ENCODE data around the gene SYNE4. TPM values are rescaled to one million over a fixed set of nuclear protein-coding genes. Genes with fewer than 3 reads are reported as not detected.

SYNE4 gene, protein sequence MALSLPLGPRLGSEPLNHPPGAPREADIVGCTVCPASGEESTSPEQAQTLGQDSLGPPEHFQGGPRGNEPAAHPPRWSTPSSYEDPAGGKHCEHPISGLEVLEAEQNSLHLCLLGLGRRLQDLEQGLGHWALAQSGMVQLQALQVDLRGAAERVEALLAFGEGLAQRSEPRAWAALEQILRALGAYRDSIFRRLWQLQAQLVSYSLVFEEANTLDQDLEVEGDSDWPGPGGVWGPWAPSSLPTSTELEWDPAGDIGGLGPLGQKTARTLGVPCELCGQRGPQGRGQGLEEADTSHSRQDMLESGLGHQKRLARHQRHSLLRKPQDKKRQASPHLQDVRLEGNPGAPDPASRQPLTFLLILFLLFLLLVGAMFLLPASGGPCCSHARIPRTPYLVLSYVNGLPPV
- 0.87 TPM in 1 of 2 replicates, not detected in the other for total RNA-seq

DNA sequence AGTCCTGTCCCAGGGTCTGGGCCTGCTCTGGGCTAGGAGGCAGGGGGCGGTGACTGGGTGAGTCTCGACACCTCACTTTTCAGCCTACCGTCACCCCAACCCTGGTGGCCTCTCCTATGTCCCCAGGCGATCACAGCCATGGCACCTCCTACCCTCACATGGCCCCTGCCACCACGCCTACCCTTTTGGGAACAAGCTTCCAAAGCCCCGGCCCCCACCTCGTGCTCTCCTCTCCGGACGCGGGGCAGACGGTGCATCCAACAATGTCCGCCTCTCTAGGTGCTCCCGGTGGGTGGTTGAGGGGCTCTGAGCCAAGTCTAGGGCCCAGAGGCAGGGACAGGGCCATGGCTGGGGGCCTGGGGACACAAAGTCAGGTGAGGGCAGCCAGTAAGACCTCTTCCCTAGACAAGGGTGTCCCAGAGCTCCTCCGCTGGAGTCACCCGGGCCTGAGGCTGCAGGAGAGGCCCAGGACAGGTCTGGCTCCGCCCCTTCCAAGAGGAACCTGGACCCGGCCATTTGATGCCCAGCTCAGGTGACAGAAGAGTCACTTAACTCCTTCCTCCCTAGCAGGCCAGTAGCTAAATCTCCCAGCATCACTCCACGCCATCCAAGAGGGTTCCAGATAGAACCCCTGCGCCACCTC is at the start of gene SYNE4:
Gene SYNE4 (minus strand): TSS at position 478 of the 643 bp plus-strand sequence. CDS start 132 bp downstream, at position 346.

DNA sequence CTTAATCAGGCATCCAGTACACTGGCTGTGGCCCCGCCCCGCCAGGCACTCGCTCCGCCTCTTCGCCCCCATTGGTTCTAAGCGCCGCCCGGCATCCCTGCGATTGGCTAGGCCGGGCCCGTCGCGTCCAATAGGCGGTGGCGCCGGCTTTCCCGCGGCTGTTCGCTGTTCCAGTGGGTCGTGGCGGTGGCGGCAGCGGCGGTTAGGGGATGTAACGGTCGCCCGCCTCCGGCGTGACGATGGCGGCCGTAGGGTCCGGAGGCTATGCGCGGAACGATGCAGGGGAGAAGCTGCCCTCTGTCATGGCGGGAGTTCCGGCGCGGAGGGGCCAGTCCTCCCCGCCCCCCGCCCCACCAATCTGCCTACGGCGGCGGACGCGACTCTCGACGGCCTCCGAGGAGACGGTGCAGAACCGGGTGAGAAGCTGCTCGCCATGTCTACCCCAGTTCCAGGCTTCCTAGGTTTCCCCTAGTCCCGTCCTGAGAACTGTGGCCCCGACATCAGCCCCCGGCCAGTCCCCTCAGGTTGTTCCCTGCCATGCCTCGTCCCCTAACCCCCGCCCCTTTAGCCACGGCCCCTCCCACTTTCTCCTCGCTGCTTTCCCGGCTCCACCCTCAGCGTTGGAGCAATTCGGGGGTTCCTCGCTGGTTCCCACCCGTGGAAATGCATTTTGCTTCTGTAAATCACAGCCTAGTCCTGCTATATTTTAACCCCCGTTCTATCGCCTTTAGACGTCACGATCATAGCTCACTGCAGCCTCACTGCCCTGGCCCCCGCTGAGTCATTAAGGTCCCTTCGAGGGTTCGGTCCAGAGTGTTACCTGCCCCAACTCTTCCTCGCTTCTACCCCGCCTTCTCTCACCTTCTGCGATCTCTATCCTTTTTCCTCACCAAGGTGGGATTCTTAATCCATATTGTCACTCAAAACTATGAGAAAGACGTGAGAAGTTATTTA is 46.4 kb upstream of the SYNE4 start, which contains the start of gene WDR62:
Gene WDR62 (plus strand): TSS at position 165 of the 954 bp plus-strand sequence. CDS start 75 bp downstream, at position 240.

DNA sequence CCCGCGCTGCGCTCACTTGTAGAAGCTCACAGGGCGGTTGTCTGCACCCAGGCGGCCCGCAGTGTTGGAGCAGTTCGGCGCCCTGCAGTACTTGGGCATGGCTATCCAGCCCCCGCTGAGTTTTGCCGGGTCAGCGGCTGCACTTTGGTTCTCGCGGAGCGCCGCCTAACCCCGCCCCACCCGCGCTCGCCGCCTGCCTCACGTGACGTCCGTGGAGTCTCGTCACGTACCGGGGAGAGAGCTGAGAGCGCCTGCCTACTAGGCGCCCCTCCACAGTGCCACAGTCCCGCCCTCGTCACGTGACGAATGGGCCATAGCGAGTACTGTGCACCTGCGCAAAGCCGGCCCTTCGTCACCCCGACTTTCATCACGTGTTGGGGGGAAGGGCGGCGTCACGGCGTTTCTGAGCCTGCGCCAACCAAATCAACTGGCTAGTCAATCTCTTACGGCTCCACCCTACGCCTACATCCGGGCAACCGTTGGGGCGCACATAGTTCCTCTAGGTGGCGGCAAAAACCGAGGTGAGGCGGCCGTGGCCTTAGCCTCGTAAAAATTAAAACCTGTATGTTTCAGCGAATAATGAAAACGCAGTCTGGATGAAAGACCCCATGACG is 45.6 kb upstream of the SYNE4 start, which contains the start of gene THAP8:
Gene THAP8 (minus strand): TSS at position 167 of the 614 bp plus-strand sequence. CDS start 68 bp downstream, at position 99.

DNA sequence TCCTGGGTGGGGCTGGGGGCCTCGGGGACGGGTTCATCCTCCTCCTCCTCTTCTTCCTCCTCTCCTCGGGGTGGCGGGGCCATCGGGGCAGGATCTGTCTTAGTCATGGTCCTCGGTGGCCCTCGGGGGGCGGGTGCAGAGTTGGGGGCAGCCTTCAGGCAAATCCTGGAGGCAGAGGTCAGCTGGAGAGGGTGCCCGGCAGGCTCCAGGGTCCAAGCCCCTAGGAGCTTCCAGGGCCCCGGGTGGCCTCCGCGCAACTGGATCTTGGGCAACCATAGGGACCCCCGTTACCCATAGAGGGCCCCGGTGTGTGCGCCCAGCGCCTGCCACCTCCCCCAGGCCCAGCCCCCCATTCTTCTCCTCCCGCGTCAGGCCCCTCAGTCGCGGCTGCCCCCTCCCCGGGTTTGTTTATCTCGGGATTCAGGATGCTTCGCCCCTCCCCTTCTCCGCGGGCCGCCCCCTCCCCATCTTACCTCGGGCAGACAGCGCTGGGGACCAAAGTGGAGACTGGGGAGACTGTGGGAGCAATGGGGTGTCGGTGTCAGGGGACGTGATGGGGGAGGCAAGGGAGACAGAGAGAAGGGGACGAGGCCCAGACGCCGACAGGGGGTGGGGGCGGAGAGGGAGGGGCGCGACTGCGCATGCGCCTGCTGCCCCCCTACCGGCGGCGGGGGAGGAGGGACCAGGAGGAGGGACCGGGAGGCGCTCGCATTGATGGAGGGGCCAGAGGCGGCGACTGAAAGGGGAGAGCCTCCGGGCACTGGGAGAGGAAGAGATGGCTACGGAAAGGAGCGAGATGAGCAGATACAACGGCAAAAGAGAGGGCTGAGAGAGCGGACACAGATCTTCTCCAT is 23.9 kb upstream of the SYNE4 start, which contains the start of gene CLIP3:
Gene CLIP3 (minus strand): TSS at position 623 of the 854 bp plus-strand sequence. CDS start 516 bp downstream, at position 107.

DNA sequence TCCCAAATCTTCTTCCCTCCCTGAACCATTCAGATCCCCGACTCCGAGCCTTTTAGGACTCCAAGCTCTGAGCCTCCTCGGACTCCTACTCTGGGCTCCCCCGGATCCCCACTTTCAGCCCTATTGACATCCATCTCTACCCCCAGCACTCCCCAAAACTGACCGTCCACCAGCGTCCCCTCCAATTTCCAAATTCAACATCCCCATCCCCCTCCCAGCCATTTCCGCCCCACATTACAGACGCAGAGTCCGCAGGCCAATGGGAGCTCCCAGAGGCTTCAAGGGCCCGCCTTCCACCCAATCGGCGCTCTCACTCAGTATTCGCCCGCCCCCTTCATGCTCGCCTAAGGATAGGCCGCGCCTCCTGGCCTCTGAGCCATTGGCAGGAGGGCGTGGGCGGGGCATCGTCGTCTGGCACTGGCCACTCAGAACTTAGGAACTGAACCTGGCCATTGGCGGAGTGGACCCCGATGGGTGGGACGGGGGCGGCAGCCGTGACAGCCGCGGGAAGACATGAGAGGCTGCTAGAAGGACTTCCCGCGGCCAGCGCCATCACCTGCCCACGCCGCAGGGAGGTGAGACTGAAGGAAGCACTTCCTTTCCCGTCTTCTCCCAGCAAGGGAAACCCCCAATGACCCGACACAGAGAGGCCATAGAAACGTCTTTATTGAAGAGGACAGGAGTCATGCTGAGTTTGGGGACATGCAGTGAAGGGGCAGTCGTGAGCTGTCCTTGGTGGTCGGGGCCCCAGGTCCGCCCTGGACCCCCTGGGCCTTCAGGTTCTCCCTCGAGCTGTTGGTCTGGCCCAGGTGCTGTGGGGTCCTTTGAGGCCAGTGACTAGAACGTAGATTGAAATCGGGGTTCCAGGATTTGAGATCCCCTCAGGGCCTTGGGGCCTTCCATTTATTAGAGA is 5.7 kb upstream of the SYNE4 start, which contains the start of gene ALKBH6:
Gene ALKBH6 (minus strand): TSS at position 202 of the 913 bp plus-strand sequence. CDS start 816 bp downstream, outside the sequence.

DNA sequence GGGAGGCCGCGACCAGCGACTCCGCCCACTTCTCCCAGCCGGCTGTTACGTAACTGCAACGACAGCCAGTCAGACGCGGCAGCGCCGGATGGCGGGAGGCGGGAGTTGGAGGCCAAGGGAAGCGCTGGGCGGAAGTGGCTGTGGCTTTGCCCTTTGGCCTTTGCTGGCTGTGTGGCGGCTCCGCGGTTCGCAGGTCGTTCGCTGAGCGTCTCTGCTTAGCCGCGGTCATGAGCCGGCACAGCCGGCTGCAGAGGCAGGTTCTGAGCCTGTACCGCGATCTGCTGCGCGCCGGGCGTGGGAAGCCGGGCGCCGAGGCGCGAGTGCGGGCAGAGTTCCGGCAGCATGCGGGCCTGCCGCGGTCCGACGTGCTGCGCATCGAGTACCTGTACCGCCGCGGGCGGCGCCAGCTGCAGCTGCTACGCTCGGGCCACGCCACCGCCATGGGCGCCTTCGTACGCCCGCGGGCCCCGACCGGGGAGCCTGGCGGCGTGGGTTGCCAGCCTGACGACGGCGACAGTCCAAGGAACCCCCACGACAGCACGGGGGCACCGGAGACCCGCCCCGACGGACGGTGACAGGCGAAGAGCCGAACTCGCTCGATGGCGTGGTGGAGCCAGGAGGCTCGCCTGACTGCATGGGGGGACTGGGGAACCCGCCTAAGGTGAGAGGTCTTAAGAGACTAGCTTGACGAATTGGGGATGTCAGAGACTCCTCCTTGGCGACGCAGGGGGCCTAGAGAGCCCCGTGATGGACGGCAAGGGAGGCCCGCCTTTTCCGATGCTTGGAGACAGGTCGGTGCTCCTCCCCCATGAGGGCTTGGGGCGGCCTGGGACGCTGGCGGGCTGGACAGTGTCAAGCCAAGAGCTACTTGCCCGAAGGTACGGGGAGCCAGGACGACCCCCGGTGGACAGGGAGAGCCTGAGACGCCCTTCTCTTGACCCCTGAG is 13.3 kb downstream of the SYNE4 start, which contains the start of gene SDHAF1:
Gene SDHAF1 (plus strand): TSS at position 141 of the 946 bp plus-strand sequence. CDS start 87 bp downstream, at position 228.

Other genes with a start within 250 kb of the SYNE4 start
- 0.44 and 2.0 TPM in 2 replicates for gene ARHGAP33, start 233.2 kb downstream of the SYNE4 start, total RNA-seq
- gene PRODH2, start 196.0 kb downstream of the SYNE4 start, total RNA-seq, result not detected in 2 replicates
- gene NPHS1, start 156.3 kb downstream of the SYNE4 start, total RNA-seq, result not detected in 2 replicates
- 0.19 TPM in 1 of 2 replicates, not detected in the other for gene KIRREL2, start 151.9 kb downstream of the SYNE4 start, total RNA-seq
- 4.4 and 5.5 TPM in 2 replicates for gene APLP1, start 140.2 kb downstream of the SYNE4 start, total RNA-seq
- gene NFKBID, start 108.3 kb downstream of the SYNE4 start, total RNA-seq, result 3.6 and 4.7 TPM in 2 replicates
- gene HCST, start 106.3 kb downstream of the SYNE4 start, total RNA-seq, result not detected in 2 replicates
- not detected in 2 replicates for gene TYROBP, start 100.5 kb downstream of the SYNE4 start, total RNA-seq
- 15.5 and 20.4 TPM in 2 replicates for gene LRFN3, start 72.4 kb downstream of the SYNE4 start, total RNA-seq
- 31.5 and 37.5 TPM in 2 replicates for gene SDHAF1, start 13.6 kb downstream of the SYNE4 start, total RNA-seq
- 17.2 and 20.0 TPM in 2 replicates for gene ALKBH6, start 5.4 kb upstream of the SYNE4 start, total RNA-seq
- gene CLIP3, start 24.1 kb upstream of the SYNE4 start, total RNA-seq, result 27.1 and 34.3 TPM in 2 replicates
- gene THAP8, start 45.5 kb upstream of the SYNE4 start, total RNA-seq, result 8.9 and 18.3 TPM in 2 replicates
- gene WDR62, start 46.1 kb upstream of the SYNE4 start, total RNA-seq, result 0.24 and 0.69 TPM in 2 replicates
- not detected in 2 replicates for gene OVOL3, start 102.3 kb upstream of the SYNE4 start, total RNA-seq
- 24.8 and 28.1 TPM in 2 replicates for gene POLR2I, start 106.1 kb upstream of the SYNE4 start, total RNA-seq
- 123 and 134 TPM in 2 replicates for gene TBCB, start 106.7 kb upstream of the SYNE4 start, total RNA-seq
- gene CAPNS1, start 131.3 kb upstream of the SYNE4 start, total RNA-seq, result 190 and 256 TPM in 2 replicates
- 10.0 and 10.2 TPM in 2 replicates for gene COX7A1, start 143.6 kb upstream of the SYNE4 start, total RNA-seq
- 3.1 and 4.4 TPM in 2 replicates for gene ZNF565, start 205.9 kb upstream of the SYNE4 start, total RNA-seq
- 51.7 and 73.5 TPM in 2 replicates for gene ZNF146, start 206.3 kb upstream of the SYNE4 start, total RNA-seq